GM18526 (cell line): ENCODE measurements around the gene ELL2.

Experiments used
- POLR2A ChIP-seq: IDR thresholded peaks from 3 replicates; pipeline ENCODE4 v1.6.1; 2011; ENCODE audit not compliant: insufficient read length; ENCODE audit errors: extremely low read depth

The ELL2 gene

DNA sequence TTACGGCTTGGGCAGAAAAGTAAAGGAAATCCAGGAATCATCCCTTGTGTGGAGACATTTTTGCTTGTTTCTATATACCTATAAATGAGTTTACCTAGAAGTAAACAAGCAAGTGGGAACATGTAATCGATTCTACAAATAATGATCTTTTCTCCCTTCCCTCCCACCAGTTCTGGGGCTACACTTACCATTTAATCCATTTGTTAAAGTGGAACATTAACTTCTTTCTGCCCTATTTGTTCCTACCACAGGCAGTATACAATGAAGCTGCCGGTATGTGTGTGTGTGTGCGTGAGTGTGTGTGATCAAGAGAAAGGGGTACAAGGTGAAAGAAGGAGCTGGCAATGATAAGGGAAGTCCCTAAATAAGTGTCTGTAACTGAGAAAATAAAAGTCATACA, 26.4 kb upstream of the ELL2 start:
- TF ChIP-seq POLR2A: no peak

DNA sequence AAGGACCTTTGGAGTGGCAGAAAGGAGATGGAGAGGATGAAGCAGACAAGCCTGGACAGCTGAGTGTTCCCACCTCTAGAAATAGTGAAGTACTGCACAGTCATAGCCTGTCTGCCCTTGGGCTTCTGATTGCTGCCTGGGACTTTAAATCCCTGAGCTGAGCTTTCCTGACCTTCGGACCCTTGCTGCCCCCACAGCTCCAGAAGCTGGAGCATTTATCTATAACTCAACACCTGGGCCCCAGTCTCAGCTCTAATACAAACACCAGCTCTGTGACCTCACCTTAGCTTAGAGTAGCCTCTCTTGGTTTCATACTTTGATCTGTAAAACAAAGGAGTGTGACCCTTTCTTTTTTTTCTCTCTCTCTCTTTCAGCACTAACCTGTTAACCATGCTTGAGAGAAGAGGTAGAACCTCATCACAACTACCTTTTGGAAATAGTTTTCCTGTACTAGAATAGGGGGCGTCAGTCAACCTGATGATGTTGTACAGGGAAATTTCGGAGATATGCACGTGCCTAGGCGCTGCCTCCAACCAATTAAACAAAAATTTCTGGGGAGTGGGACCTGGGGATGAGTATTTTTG, 25.4 kb upstream of the ELL2 start:
- TF ChIP-seq POLR2A: no peak

DNA sequence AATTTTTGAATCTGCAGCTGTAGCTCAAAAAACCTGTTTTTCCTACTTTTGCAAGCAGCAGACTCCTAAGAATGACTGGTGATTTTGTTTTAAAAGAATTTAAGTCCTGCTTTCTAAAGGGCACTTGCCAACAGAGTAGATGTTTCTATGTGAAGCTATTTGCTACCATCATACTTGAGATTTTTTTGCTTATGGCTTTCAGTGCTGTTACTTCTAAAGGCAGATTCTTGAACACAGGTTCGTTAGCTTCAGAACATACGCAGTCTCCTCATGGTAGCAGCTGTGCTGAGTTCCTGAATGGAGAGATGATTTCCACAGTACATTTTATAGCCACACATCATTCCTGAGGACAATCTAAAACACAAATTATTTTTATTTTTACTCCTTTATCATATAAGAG, 24.4 kb upstream of the ELL2 start:
- no peak for TF ChIP-seq POLR2A

DNA sequence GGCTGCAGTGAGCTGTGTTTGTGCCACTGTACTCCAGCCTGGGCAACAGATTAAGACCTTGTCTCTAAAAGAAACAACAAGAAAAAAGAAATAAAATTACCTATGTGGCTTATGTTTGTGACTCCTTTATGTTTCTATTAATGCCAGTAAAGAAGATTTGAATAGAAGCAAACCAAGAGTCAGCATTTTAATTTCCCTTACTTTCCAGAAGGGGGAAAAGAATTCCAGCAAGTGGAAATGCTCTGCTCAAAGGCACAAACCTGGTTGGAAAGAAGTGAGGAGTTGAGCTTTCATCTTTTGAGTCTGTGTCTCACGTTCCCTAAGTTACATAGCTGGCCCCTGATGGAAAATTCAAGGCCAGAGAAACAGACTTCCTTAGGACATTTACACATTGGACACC, 23.6 kb upstream of the ELL2 start:
- TF ChIP-seq POLR2A: no peak

DNA sequence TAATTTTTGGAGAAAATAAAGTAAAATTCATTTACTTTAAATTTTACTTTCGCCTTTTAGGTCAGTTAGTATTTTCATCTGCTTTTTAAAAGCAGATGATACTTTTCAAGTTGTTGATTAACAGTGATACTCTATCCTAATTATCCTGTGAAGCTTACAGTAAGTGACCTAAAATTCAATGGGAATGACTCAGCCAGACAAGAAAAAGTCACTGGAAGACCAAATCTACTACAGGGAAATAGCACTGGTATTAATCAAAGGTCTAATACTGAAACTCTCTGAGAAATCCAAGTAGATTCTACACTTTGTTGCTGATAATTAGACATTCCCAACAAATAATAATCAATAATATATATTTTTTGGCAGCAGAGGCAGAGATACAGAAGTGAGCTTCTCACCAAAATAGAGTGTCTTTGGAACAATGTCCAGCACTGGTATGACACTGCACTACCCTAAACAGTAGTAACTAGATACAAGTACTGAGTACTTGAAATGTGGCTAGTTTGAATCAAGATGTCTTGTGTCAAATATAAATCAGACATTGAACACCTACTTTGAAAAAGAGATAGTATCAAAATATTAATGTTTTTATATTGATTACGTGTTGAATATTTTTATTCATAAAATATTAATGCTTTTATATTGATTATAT, 22.8 kb upstream of the ELL2 start:
- TF ChIP-seq POLR2A: no peak

DNA sequence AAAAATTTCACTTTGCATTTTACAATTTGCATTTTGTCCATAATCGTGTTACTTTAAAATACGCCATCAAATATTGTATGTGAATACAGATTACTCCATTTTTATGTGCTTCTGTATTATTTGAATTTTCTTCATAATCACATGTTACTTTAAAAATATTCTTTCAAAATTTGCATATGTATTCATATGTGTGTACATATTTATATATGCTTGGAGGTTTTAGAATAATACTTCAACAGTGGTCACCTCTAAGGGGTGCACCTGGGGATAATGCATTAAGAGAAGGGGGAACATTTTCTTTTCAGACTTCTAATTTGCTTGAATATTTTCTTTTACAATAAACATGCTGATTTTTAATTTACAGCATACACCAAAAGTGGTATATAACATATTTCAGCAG, 21.9 kb upstream of the ELL2 start:
- no peak for TF ChIP-seq POLR2A

DNA sequence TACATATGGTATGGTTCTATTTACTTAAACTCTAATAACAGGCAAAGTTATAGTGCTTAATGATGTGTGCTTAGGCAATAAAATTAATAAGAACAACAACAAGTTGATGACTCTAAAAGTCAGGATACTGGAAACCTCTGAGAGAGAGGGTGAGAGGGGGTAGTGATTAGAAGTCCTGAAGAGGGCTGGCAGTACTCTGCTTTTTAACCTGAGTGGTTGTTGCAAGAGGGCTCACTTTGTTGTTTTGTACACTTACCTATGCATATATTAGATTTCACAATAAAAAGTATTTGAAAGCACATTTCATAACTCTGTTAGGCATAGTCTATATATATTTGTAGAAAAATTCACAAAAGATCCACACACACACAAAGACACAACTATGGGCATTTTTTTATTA, 21.4 kb upstream of the ELL2 start:
- no peak for TF ChIP-seq POLR2A

DNA sequence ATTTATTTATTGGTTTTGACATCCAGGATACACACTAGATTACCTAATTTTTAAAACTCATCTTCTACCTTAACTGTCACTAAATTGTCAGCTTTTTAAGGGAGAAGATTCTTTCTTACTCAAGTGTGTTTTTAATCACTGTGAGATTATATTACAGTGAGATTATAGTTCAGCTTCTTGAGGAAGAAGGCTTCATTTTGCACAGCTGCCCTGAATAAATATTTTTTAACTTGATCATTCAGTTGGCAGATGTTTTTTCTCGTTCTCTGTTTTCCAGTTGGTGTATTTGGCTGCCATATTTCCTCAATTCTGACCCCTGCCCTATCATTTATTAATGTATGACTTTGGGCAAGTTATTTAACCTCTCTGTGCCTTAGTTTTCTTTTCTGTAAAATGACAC, 15.0 kb upstream of the ELL2 start:
- TF ChIP-seq POLR2A: no peak

DNA sequence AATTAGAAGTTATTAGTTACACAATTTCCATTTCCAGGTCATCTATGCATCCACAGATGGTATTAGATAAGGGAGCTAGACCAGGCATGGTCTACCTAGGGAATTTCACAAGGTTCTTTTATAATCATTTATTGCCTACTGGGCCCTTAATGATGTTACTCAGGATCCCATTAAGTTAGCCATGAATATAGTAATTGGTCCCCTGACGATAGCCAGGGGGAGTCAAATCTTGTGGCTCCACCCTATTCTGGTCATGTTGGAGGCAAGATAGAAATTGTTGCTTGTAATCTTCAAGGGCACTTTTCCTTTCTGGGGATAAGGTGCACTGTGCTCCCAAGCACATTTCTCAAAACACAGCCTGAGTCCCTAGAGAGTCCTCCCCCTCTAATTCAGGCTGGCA, 14.1 kb upstream of the ELL2 start:
- no peak for TF ChIP-seq POLR2A

DNA sequence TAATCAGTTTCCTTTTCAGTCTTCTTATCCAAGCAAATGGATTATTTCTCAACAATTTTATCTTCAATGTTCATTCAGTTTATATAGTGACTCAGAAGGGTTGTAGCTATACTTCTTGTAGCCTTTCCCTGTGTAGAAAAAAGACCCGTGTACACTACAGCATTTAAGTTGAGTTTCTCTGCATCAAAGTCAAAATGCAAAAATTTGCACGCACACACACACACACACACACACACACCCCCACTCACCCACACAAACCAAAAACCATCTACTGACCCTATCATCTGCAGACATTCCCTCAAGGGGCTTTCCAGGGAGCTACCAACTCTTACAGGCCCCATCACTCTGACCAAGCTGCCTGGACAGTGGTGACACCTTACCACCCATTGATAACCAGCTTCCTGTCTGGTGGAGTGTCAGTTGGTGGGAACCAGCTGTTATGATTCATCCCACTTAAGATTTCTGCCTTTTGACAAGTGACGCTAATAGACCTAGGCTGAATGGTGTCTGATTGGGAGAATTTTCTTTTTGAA, 12.2 kb upstream of the ELL2 start:
- no peak for TF ChIP-seq POLR2A

DNA sequence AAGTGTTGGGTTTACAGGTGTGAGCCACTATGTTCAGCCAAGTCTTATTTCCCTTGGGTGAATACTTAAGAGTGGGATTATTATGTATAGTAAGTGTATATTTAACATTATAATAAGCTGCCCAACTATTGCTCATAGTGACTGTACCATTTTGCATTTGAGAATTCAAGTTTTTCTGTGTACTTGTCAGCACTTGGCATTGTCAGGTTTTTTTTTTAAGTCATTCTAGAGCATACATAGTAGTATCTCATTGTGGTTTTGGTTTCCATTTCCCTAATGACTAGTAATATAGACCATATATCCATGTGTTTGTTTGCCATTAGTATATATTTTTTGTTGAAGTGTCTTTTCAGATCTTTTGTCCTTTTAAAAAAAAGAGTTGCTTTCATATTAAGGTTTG, 10.5 kb upstream of the ELL2 start:
- TF ChIP-seq POLR2A: no peak

DNA sequence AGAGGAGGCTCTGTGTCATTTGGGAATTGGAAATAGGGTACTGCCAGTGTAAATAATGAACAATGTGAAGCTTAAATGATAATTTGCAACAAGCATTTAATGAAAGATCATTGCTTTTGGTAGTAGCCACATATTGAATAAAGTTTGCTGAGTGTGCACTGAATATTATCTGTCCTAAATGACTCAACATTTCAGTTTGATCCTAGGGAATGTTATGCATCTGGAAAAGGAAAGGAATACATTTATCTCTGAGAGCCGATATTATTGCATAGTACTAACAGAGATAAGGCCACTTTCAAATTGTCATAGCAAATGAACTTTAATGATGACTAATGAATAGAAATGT, 8.7 kb upstream of the ELL2 start:
- no peak for TF ChIP-seq POLR2A

DNA sequence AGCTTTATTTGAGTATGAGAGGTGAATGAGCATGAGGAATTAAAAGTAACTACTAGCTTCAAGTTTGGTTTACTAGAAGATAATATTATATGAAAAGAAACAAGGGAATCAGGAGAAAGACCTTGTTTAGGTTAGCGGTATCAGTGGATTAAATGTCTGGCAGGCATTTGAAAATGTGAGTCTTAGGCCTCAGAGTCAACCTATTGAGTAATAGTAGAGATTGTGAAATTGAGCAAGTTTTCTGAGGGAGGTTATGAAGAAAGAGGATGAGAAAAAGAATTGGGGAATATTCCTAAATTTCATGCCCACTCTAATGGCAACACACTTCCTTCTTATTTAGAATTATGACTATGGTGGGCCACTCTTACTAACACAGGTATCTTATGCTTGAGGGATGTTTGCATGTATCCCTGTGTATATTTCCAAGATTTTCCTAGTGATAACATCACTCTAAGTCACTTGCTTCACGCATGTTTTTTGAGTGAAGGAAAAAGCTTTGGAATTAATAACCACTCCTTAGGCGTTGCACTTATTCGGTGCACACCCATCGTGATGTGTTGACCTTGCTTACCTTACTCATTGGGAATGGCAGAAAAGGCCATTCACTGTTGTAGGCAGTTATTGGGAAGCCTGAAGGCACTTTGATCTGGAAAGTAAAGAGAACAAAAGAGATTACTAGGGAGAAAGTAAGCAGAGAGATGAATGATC, 8.2 kb upstream of the ELL2 start:
- no peak for TF ChIP-seq POLR2A

DNA sequence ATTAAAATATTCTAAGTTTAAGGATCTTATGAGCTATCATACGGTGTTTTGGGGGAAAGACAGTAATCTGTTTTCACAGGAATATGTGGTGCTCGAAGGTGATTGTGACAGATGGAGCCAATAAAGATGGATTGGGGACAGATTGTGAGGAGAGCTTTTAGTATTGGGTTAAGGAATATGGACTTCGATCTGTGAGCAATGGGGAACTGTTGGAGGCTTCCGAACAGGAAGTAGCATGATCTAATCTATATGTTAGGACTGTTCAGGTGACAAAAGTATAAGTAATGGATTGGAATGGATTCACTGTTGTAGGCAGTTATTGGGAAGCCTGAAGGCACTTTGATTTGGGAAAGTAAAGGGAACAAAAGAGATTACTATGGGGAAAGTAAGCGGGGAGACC, 7.4 kb upstream of the ELL2 start:
- no peak for TF ChIP-seq POLR2A

DNA sequence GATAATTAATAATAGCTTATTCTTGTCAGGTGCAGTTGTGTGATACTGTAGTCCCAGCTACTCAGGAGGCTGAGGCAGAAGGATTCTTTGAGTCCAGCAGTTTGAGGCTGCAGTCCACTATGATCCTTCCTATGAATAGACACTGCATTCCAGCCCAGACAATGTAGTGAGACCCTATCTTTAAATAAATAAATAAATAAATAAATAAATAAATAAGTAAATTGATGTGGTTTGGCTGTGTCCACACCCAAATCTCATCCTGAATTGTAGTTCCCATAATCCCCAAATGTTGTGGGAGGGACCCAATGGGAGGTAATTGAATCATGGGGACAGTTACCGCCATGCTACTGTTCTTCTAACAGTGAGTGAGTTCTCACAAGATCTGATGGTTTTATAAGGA, 5.6 kb upstream of the ELL2 start:
- TF ChIP-seq POLR2A: no peak

DNA sequence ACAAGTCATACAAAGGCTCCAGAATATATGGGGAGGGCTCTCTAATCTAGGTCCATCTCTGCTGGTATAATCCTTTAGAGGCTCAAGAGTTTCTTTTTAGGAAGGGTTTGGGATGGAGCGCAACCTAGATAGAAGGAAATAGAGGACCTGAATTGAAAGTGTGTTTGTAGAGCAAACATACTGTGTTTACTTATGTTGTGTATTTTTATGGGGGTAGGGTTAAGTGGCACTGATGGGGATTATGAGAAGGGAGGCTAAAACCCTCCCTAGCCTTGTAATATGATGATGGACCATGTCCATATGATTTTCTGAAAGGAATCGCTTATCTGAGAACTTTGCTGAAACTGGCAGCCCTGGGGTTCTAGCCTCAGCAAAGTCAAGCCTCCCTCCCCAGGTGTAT, 4.4 kb upstream of the ELL2 start:
- no peak for TF ChIP-seq POLR2A
